Measurements from ENCODE around the gene CREG1. TPM values are rescaled to one million over a fixed set of nuclear protein-coding genes. Genes with fewer than 3 reads are reported as not detected.

The CREG1 gene
- 87.5 TPM for polyA plus RNA-seq (2013, experiment 1 of 2)
- polyA plus RNA-seq (2013, experiment 2 of 2) = 90.9 TPM

GRCh38 chr1:167553136-167554027, at the start of gene CREG1:
TSS of gene CREG1 (minus strand) at chr1:167553762.
- peak within 1 kb of the TSS in 1 of 2 experiments; percentile 9 for H3K23ac ChIP-seq (ENCODE audit: low read length in 2 of 2)
- peak within 1 kb of the TSS; percentile 56 to 85 for H3K18ac ChIP-seq (ENCODE audit: low read depth in 1 of 2, low read length in 2 of 2)
- H2BK12ac ChIP-seq (ENCODE audit: low read length in 2 of 2) = peak within 1 kb of the TSS in 1 of 2 experiments; percentile 83
- H3K36me3 ChIP-seq (ENCODE audit: control insufficient read depth in 1 of 2, insufficient read depth in 2 of 2, low read depth in 1 of 2, low read length in 2 of 2) = no peaks in the 10 kb centered on the region
- 2% methylated on average over 76 of the region's 90 CpGs for WGBS
- peak within 1 kb of the TSS; percentile 71 for H4K8ac ChIP-seq (ENCODE audit: low read length)
- no peaks in the 10 kb centered on the region for H3K9me3 ChIP-seq (ENCODE audit: control insufficient read depth, low read length)
- peak within 1 kb of the TSS; percentile 95 for H3K4me2 ChIP-seq (ENCODE audit: low read length, poor library complexity, severe bottlenecking)
- H3K9ac ChIP-seq (ENCODE audit: low read length) = peak within 1 kb of the TSS; percentile 77
- peaks cover 0 to 13% of the 10 kb centered on the region in 2 experiments for H3K27me3 ChIP-seq (ENCODE audit: control insufficient read depth in 1 of 2, insufficient read depth in 1 of 2, low read length in 2 of 2)
- H2BK120ac ChIP-seq (ENCODE audit: low read depth, low read length) = no peak within 1 kb of the TSS
- H3K14ac ChIP-seq (ENCODE audit: low read length in 2 of 2) = peak within 1 kb of the TSS in 1 of 2 experiments; percentile 91
- H4K91ac ChIP-seq (ENCODE audit: low read length) = peak within 1 kb of the TSS; percentile 48
- H3K4me1 ChIP-seq (ENCODE audit: control insufficient read depth, insufficient read depth, low read depth, low read length) = peaks cover 4% of the 10 kb centered on the region
- H2BK15ac ChIP-seq (ENCODE audit: low read depth, poor library complexity, severe bottlenecking) = peak within 1 kb of the TSS; percentile 40
- H2AFZ ChIP-seq (ENCODE audit: low read depth, low read length) = peak within 1 kb of the TSS; percentile 95
- H3K4ac ChIP-seq (ENCODE audit: low read depth in 1 of 2, low read length in 2 of 2) = peak within 1 kb of the TSS; percentile 37 to 62
- H3K27ac ChIP-seq (ENCODE audit: low read length, poor library complexity, severe bottlenecking) = peak within 1 kb of the TSS; percentile 1
- DNase-seq = peak; percentile 93
- H2BK5ac ChIP-seq (ENCODE audit: low read depth, low read length, poor library complexity, severe bottlenecking) = no peak within 1 kb of the TSS
- H3K4me3 ChIP-seq (ENCODE audit: insufficient read depth in 1 of 2, low read depth in 1 of 2, low read length in 2 of 2) = peak within 1 kb of the TSS; percentile 84 to 95
- peaks cover 4% of the 10 kb centered on the region for H3K79me1 ChIP-seq (replicated peaks; ENCODE audit: low read length, poor library complexity, severe bottlenecking)
- no peak within 1 kb of the TSS for H2AK5ac ChIP-seq (ENCODE audit: low read length, severe bottlenecking)

GRCh38 chr1:167602840-167603239, 49.3 kb upstream of the CREG1 start:
- no peak overlapping the region for H3K4me3 ChIP-seq (ENCODE audit: insufficient read depth in 1 of 2, low read depth in 1 of 2, low read length in 2 of 2)
- no peak overlapping the region for H3K9ac ChIP-seq (ENCODE audit: low read length)
- 65% methylated on average over 8 of the region's 8 CpGs for WGBS

GRCh38 chr1:167601442-167602383, 48.2 kb upstream of the CREG1 start:
- Histone ChIP-seq H2AK5ac (ENCODE audit: low read length, severe bottlenecking) (no peak overlapping the region), H4K91ac (ENCODE audit: low read length) (no peak overlapping the region), H2BK15ac (ENCODE audit: low read depth, poor library complexity, severe bottlenecking) (no peak overlapping the region), H2BK5ac (ENCODE audit: low read depth, low read length, poor library complexity, severe bottlenecking) (no peak overlapping the region), H3K27ac (ENCODE audit: low read length, poor library complexity, severe bottlenecking) (no peak overlapping the region), H3K18ac (ENCODE audit: low read depth in 1 of 2, low read length in 2 of 2) (no peak overlapping the region), H3K4me3 (ENCODE audit: insufficient read depth in 1 of 2, low read depth in 1 of 2, low read length in 2 of 2) (no peak overlapping the region), H2BK120ac (ENCODE audit: low read depth, low read length) (no peak overlapping the region), H3K9me3 (ENCODE audit: control insufficient read depth, low read length) (no peaks in the 10 kb centered on the region), H3K36me3 (ENCODE audit: control insufficient read depth in 1 of 2, insufficient read depth in 2 of 2, low read depth in 1 of 2, low read length in 2 of 2) (no peaks in the 10 kb centered on the region), H4K8ac (ENCODE audit: low read length) (no peak overlapping the region), H3K27me3 (ENCODE audit: control insufficient read depth in 1 of 2, insufficient read depth in 1 of 2, low read length in 2 of 2) (peaks cover 0 to 7% of the 10 kb centered on the region in 2 experiments), H3K4me1 (ENCODE audit: control insufficient read depth, insufficient read depth, low read depth, low read length) (peaks cover 3% of the 10 kb centered on the region), H3K9ac (ENCODE audit: low read length) (no peak overlapping the region), H3K14ac (ENCODE audit: low read length in 2 of 2) (no peak overlapping the region), H2AFZ (ENCODE audit: low read depth, low read length) (no peak overlapping the region), H3K79me1 (replicated peaks; ENCODE audit: low read length, poor library complexity, severe bottlenecking) (no peaks in the 10 kb centered on the region), H3K23ac (ENCODE audit: low read length in 2 of 2) (no peak overlapping the region), H3K4me2 (ENCODE audit: low read length, poor library complexity, severe bottlenecking) (no peak overlapping the region), H3K4ac (ENCODE audit: low read depth in 1 of 2, low read length in 2 of 2) (no peak overlapping the region), H2BK12ac (ENCODE audit: low read length in 2 of 2) (no peak overlapping the region)
- DNase-seq = peak; percentile 15
- 80% methylated on average over 7 of the region's 8 CpGs for WGBS

More at GRCh38 chr1:167602840-167603239, 49.3 kb upstream of the CREG1 start:
- Histone ChIP-seq H2BK12ac (ENCODE audit: low read length in 2 of 2) (no peak overlapping the region), H2AK5ac (ENCODE audit: low read length, severe bottlenecking) (no peak overlapping the region), H3K4me2 (ENCODE audit: low read length, poor library complexity, severe bottlenecking) (no peak overlapping the region), H3K36me3 (ENCODE audit: control insufficient read depth in 1 of 2, insufficient read depth in 2 of 2, low read depth in 1 of 2, low read length in 2 of 2) (no peaks in the 10 kb centered on the region), H2BK120ac (ENCODE audit: low read depth, low read length) (no peak overlapping the region), H3K27me3 (ENCODE audit: control insufficient read depth in 1 of 2, insufficient read depth in 1 of 2, low read length in 2 of 2) (peaks cover 0 to 5% of the 10 kb centered on the region in 2 experiments), H3K79me1 (replicated peaks; ENCODE audit: low read length, poor library complexity, severe bottlenecking) (no peaks in the 10 kb centered on the region), H4K8ac (ENCODE audit: low read length) (no peak overlapping the region), H3K4ac (ENCODE audit: low read depth in 1 of 2, low read length in 2 of 2) (no peak overlapping the region), H3K9me3 (ENCODE audit: control insufficient read depth, low read length) (peaks cover 3% of the 10 kb centered on the region), H3K27ac (ENCODE audit: low read length, poor library complexity, severe bottlenecking) (no peak overlapping the region), H2BK15ac (ENCODE audit: low read depth, poor library complexity, severe bottlenecking) (peak overlapping the region; percentile 6), H3K18ac (ENCODE audit: low read depth in 1 of 2, low read length in 2 of 2) (no peak overlapping the region), H3K4me1 (ENCODE audit: control insufficient read depth, insufficient read depth, low read depth, low read length) (peaks cover 3% of the 10 kb centered on the region), H3K23ac (ENCODE audit: low read length in 2 of 2) (no peak overlapping the region), H2AFZ (ENCODE audit: low read depth, low read length) (no peak overlapping the region), H3K14ac (ENCODE audit: low read length in 2 of 2) (no peak overlapping the region), H2BK5ac (ENCODE audit: low read depth, low read length, poor library complexity, severe bottlenecking) (no peak overlapping the region), H4K91ac (ENCODE audit: low read length) (no peak overlapping the region)
- DNase-seq = no peak

Measured in mesenchymal stem cell (in vitro differentiated cells and primary cell).